Vagina (tissue), 2 donors: ENCODE measurements around the gene ACAP3.

ENCODE experiments used
- POLR2A ChIP-seq, 2 donors: fragments of 450-650 bp; IDR thresholded peaks; one replicate each; pipeline ENCODE4 v1.6.1; 2017; ENCODE audit warnings: antibody characterized with exemption in 2 of 2, mild to moderate bottlenecking in 2 of 2, moderate library complexity in 2 of 2
- POLR2AphosphoS5 ChIP-seq, 2 donors: sonication (generic); formaldehyde crosslinking; IDR thresholded peaks; one replicate each; pipeline ENCODE4 v1.9.0; 2017; ENCODE audit warnings: antibody characterized with exemption in 2 of 2, mild to moderate bottlenecking in 2 of 2, low read depth in 1 of 2; ENCODE audit not compliant: insufficient read depth in 1 of 2
- TF ChIP-seq, protein P1 (sequence below), 3 experiments: fragments of 450-650 bp in 2 of 3; fragments of 200-600 bp in 1 of 3; sonication (generic) in 1 of 3; IDR thresholded peaks; one replicate each; pipeline ENCODE4 v1.5.1; 2017 to 2019; ENCODE audit warnings: antibody characterized with exemption in 3 of 3, mild to moderate bottlenecking in 2 of 3, moderate library complexity in 2 of 3

GRCh38 chr1:1334835-1335234 lies 27.1 kb upstream of the ACAP3 start:
- TF ChIP-seq, protein P1, sequence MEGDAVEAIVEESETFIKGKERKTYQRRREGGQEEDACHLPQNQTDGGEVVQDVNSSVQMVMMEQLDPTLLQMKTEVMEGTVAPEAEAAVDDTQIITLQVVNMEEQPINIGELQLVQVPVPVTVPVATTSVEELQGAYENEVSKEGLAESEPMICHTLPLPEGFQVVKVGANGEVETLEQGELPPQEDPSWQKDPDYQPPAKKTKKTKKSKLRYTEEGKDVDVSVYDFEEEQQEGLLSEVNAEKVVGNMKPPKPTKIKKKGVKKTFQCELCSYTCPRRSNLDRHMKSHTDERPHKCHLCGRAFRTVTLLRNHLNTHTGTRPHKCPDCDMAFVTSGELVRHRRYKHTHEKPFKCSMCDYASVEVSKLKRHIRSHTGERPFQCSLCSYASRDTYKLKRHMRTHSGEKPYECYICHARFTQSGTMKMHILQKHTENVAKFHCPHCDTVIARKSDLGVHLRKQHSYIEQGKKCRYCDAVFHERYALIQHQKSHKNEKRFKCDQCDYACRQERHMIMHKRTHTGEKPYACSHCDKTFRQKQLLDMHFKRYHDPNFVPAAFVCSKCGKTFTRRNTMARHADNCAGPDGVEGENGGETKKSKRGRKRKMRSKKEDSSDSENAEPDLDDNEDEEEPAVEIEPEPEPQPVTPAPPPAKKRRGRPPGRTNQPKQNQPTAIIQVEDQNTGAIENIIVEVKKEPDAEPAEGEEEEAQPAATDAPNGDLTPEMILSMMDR (IDR thresholded peaks at IDR 0.05) = no peak
- TF ChIP-seq POLR2AphosphoS5 (IDR thresholded peaks at IDR 0.05; ENCODE audit: insufficient read depth in 1 of 2, low read depth in 1 of 2) (no peak), POLR2A (IDR thresholded peaks at IDR 0.05) (no peak)
